Measurements from ENCODE around the gene CD86. TPM values are rescaled to one million over a fixed set of nuclear protein-coding genes. Genes with fewer than 3 reads are reported as not detected.
"Not testable (repeated sequence)": the region's sequence is repeated elsewhere in the genome, so short reads cannot be mapped to it uniquely, and the experiment has no call there.

CD86 gene
- total RNA-seq, 2 donors from 2014 or later: 6.0 to 18.0 TPM

DNA sequence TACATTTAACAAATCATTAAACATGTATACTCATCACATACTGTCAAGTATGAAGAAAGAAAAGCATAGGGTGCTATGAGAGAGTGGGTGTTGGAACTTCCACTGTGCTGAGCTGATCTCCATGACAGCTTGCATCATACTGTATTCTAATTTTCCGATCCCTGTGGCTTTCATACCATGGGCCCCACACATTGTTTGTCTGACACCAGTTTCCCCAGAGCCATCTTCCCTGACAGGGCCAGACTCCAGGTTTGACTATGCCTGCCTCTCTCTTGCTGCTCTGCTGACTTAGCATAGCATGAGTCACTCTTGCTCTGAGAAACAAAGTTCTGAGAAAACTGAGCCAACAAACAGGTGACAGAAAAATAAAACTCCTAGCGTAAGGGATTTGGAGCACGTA is 91.3 kb downstream of the CD86 start:
- DNase-seq (ENCODE audit: low spot score): no peak
- Histone ChIP-seq H3K36me3 (no peaks in the 10 kb centered on the region), H3K9me3 (no peaks in the 10 kb centered on the region), H3K4me1 (ENCODE audit: control insufficient read depth in 1 of 2, low read depth in 2 of 2) (no peaks in the 10 kb centered on the region), H3K27me3 (replicated peaks; ENCODE audit: insufficient read depth) (no peaks in the 10 kb centered on the region), H3K27ac (no peak overlapping the region), H3K4me3 (no peak overlapping the region)
- TF ChIP-seq, protein P1, sequence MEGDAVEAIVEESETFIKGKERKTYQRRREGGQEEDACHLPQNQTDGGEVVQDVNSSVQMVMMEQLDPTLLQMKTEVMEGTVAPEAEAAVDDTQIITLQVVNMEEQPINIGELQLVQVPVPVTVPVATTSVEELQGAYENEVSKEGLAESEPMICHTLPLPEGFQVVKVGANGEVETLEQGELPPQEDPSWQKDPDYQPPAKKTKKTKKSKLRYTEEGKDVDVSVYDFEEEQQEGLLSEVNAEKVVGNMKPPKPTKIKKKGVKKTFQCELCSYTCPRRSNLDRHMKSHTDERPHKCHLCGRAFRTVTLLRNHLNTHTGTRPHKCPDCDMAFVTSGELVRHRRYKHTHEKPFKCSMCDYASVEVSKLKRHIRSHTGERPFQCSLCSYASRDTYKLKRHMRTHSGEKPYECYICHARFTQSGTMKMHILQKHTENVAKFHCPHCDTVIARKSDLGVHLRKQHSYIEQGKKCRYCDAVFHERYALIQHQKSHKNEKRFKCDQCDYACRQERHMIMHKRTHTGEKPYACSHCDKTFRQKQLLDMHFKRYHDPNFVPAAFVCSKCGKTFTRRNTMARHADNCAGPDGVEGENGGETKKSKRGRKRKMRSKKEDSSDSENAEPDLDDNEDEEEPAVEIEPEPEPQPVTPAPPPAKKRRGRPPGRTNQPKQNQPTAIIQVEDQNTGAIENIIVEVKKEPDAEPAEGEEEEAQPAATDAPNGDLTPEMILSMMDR (IDR thresholded peaks at IDR 0.05): no peak
- no peak for ATAC-seq (ENCODE audit: insufficient number of reproducible peaks, low FRiP score, low read depth)

DNA sequence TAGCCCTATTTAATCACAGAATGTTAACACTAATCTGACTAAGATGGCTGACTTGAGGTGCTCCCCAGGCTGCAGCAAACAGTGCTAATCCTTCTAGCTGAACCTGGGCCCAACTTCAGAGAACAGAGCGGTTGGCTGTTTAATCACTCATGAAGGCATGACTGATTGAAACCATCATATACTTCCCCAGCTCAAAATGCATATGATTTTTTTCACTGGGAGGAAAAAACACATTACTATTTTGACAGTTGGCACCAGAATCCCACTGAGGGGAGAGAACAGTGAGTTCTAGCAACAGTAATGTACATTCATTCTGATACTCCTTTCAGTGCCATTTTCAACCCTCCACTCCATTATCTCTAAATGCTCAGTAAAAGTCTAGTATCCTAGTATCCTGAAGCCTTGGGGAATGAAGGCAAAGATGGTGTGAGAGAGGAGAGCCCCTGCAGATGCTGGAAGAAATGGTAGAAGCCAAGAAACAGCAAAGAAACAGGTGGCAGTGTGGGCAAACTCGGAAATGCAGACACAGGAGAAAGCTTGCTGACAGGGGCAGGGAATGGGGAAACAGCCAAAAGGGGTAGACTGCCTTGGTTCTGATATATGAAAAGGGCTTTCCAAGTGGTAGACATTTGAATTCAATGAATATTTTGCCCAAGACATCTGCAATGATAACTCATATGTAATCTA is 93.9 kb downstream of the CD86 start:
- no peak for ATAC-seq (ENCODE audit: insufficient number of reproducible peaks, low FRiP score, low read depth)
- Histone ChIP-seq H3K4me3 (no peak overlapping the region), H3K27ac (no peak overlapping the region), H3K27me3 (replicated peaks; ENCODE audit: insufficient read depth) (no peaks in the 10 kb centered on the region), H3K36me3 (no peaks in the 10 kb centered on the region), H3K9me3 (peaks cover 3% of the 10 kb centered on the region), H3K4me1 (ENCODE audit: control insufficient read depth in 1 of 2, low read depth in 2 of 2) (no peaks in the 10 kb centered on the region)
- TF ChIP-seq, protein P1 (IDR thresholded peaks at IDR 0.05): no peak
- no peak for DNase-seq (ENCODE audit: low spot score)

DNA sequence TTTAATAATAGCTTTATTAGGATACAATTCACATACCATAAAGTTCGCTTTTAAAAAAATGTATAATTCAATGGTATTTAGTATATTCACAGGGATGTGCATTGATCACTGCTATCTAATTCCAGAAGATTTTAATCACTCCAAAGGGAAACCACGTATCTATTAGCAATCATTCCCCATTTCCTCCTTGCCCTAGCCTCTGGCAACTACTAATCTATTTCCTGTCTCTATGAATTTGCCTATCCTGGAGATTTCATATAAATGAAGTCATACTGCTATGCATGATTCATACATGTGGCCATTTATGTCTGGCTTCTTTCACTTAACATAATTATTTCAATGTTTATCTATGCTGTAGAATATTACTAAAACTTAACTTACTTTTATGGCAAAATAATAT is 96.3 kb downstream of the CD86 start:
- Histone ChIP-seq H3K27ac (no peak overlapping the region), H3K4me1 (ENCODE audit: control insufficient read depth in 1 of 2, low read depth in 2 of 2) (no peaks in the 10 kb centered on the region), H3K9me3 (peaks cover 12% of the 10 kb centered on the region), H3K27me3 (replicated peaks; ENCODE audit: insufficient read depth) (no peaks in the 10 kb centered on the region), H3K36me3 (no peaks in the 10 kb centered on the region), H3K4me3 (no peak overlapping the region)
- TF ChIP-seq, protein P1 (IDR thresholded peaks at IDR 0.05): no peak
- ATAC-seq (ENCODE audit: insufficient number of reproducible peaks, low FRiP score, low read depth) (no peak), DNase-seq (ENCODE audit: low spot score) (no peak)

DNA sequence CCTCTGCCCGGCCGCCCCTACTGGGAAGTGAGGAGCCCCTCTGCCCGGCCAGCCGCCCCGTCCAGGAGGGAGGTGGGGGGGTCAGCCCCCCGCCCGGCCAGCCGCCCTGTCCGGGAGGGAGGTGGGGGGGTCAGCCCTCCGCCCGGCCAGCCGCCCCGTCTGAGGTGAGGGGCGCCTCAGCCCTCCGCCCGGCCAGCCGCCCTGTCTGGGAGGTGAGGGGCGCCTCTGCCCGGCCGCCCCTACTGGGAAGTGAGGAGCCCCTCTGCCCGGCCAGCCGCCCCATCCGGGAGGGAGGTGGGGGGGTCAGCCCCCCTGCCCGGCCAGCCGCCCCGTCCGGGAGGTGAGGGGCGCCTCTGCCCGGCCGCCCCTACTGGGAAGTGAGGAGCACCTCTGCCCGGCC is 109.8 kb downstream of the CD86 start:
- not testable (repeated sequence) for H3K36me3 ChIP-seq; DNase-seq (ENCODE audit: low spot score); H3K27me3 ChIP-seq (replicated peaks; ENCODE audit: insufficient read depth); H3K9me3 ChIP-seq; H3K27ac ChIP-seq; H3K4me1 ChIP-seq (ENCODE audit: control insufficient read depth in 1 of 2, low read depth in 2 of 2); ATAC-seq (ENCODE audit: insufficient number of reproducible peaks, low FRiP score, low read depth); H3K4me3 ChIP-seq

DNA sequence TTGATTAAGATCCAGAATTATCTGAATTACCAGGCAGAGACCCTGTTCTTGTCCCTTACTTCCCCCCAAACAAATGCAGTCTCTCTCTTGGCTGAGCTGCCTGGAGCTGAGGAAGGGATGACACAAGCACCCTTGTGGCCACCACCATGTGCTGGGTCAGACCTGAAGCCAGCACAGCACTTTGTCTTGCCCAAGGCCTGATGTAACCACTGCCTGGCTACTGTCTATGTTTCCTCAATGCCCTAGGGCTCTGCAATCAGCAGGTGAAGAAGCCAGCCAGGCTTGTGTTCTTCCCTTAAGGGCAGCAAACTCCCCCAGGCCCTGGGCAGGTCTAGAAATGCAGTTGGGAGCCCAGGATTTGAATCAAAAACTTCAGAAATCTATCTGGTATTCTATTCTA is 112.5 kb downstream of the CD86 start:
- Histone ChIP-seq H3K36me3 (no peaks in the 10 kb centered on the region), H3K27ac (no peak overlapping the region), H3K27me3 (replicated peaks; ENCODE audit: insufficient read depth) (no peaks in the 10 kb centered on the region), H3K4me1 (ENCODE audit: control insufficient read depth in 1 of 2, low read depth in 2 of 2) (no peaks in the 10 kb centered on the region), H3K4me3 (no peak overlapping the region), H3K9me3 (no peaks in the 10 kb centered on the region)
- DNase-seq (ENCODE audit: low spot score) (no peak), ATAC-seq (ENCODE audit: insufficient number of reproducible peaks, low FRiP score, low read depth) (no peak)
- TF ChIP-seq, protein P1 (IDR thresholded peaks at IDR 0.05): no peak

DNA sequence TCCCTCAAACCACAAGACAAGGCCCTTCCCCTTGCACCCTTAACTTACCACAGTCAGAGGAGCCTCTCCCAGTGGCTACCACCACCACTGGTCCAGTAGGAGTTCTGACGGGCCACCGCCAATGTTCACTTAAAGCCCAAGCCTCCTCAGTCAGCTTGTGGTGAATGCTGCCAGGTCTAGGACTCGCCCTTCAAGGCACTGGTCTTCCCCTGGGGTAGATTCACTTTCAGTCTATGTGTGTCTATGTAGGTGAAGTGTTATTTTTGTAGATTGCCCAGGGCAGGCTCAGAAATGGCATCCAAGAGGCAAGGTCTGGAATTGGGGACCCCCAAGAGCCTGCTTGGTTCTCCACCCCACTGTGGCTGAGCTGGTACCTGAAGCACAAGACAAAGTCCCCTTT is 112.9 kb downstream of the CD86 start:
- TF ChIP-seq, protein P1 (IDR thresholded peaks at IDR 0.05): no peak
- Histone ChIP-seq H3K9me3 (peaks cover 2% of the 10 kb centered on the region), H3K27ac (no peak overlapping the region), H3K4me1 (ENCODE audit: control insufficient read depth in 1 of 2, low read depth in 2 of 2) (no peaks in the 10 kb centered on the region), H3K27me3 (replicated peaks; ENCODE audit: insufficient read depth) (no peaks in the 10 kb centered on the region), H3K36me3 (no peaks in the 10 kb centered on the region), H3K4me3 (no peak overlapping the region)
- DNase-seq (ENCODE audit: low spot score) (no peak), ATAC-seq (ENCODE audit: insufficient number of reproducible peaks, low FRiP score, low read depth) (no peak)
